ENCODE results near the gene ZNF609.

GRCh38 chr15:64636556-64636955 lies 176.2 kb downstream of the ZNF609 start:
- TF ChIP-seq TAF1 (IDR thresholded peaks at IDR 0.05; ENCODE audit: low read depth, low read length) (no peak), POLR2AphosphoS5 (IDR thresholded peaks at IDR 0.05; ENCODE audit: low read depth, low read length) (no peak), POLR2A (IDR thresholded peaks at IDR 0.05; ENCODE audit: low read depth, low read length) (no peak), POU2F2 (IDR thresholded peaks at IDR 0.05; ENCODE audit: low read depth, low read length) (no peak), PAX5 (IDR thresholded peaks at IDR 0.05; ENCODE audit: insufficient read depth, low read length, severe bottlenecking) (no peak)
